GM12878 (cell line): ENCODE results near the gene COL5A1. TPM values are rescaled to one million over a fixed set of nuclear protein-coding genes. Genes with fewer than 3 reads are reported as not detected.

ENCODE experiments used
- ATAC-seq: fragments of 200-7000 bp; cut with Tn5 transposase; 3 replicates; pipeline ENCODE4 v1.9.1; 2020; ENCODE audit warnings: mild to moderate bottlenecking, moderate library complexity
- BruUV-seq: library from RNA; stranded (reverse); fragments of 400-500 nt; replicated peaks from 2 replicates; lab custom pipeline; 2021; lab: Mats Ljungman, UMichigan
- CTCF ChIA-PET: fragments of 300-600 bp; sonication (Branson Sonifier 250); formaldehyde crosslinking; extraction: SDS; loops from one replicate; lab custom pipeline; 2021; ENCODE audit warnings: inconsistent platforms; lab: Yijun Ruan, JAX
- POLR2A ChIA-PET: fragments of 350-600 bp; formaldehyde crosslinking; extraction: SDS; loops from one replicate; lab custom pipeline; 2021; ENCODE audit warnings: inconsistent platforms; lab: Charles Lee
- RAD21 ChIA-PET: fragments of 300-600 bp; sonication (Branson Sonifier 250); formaldehyde crosslinking; loops from one replicate; lab custom pipeline; 2023; ENCODE audit warnings: antibody characterized with exemption; ENCODE audit not compliant: unreplicated experiment; lab: Charles Lee
- SMC1A ChIA-PET: fragments of 300-600 bp; sonication (Branson Sonifier 250); formaldehyde crosslinking; loops from one replicate; lab custom pipeline; 2023; ENCODE audit not compliant: unreplicated experiment, uncharacterized antibody; lab: Charles Lee
- DNase-seq: peaks from one replicate; pipeline ENCODE4 v3.0.0-alpha.2; 2011; ENCODE audit warnings: low read depth, low spot score
- FAIRE-seq: peaks from 3 replicates; lab custom pipeline; 2011; peaks lifted over from hg19 to GRCh38; lab: Jason Lieb, UNC
- H2AFZ ChIP-seq: 2 replicates; pipeline ENCODE4 v1.6.0; 2011; ENCODE audit warnings: low read depth, low read length, control low read depth; ENCODE audit not compliant: control insufficient read depth
- H3K27ac ChIP-seq: 2 replicates; pipeline ENCODE4 v1.5.1; 2011; ENCODE audit warnings: control low read depth; ENCODE audit not compliant: control insufficient read depth, insufficient read depth
- H3K27me3 ChIP-seq, 2 experiments: replicated peaks in 1 of 2; 2 replicates each; pipeline versions ENCODE4 v1.6.0 to v1.6.1; 2011; ENCODE audit warnings: low read length in 1 of 2; ENCODE audit not compliant: control insufficient read depth in 2 of 2, insufficient read depth in 2 of 2
- H3K36me3 ChIP-seq, 2 experiments: 2 replicates each; pipeline ENCODE4 v1.5.1; 2011; ENCODE audit warnings: low read length in 1 of 2; ENCODE audit not compliant: control insufficient read depth in 2 of 2, insufficient read depth in 2 of 2
- H3K4me1 ChIP-seq: 2 replicates; pipeline ENCODE4 v1.6.1; 2011; ENCODE audit warnings: mild to moderate bottlenecking, low read length, moderate library complexity, mixed read lengths; ENCODE audit not compliant: control insufficient read depth, insufficient read depth
- H3K4me2 ChIP-seq: 2 replicates; pipeline ENCODE4 v1.6.0; 2011; ENCODE audit warnings: control low read depth; ENCODE audit not compliant: control insufficient read depth, insufficient read depth
- H3K4me3 ChIP-seq: fragments of 200-600 bp; sonication (generic); 2 replicates; pipeline ENCODE4 v1.5.1; 2016
- H3K79me2 ChIP-seq: 2 replicates; pipeline ENCODE4 v1.6.0; 2011; ENCODE audit warnings: low read length; ENCODE audit not compliant: control insufficient read depth, insufficient read depth
- H3K9ac ChIP-seq: 2 replicates; pipeline ENCODE4 v1.8.0; 2011; ENCODE audit warnings: low read length, control low read depth, mixed read lengths; ENCODE audit not compliant: control insufficient read depth, insufficient read depth
- H3K9me3 ChIP-seq: replicated peaks from 3 replicates; pipeline ENCODE4 v1.5.1; 2011; ENCODE audit warnings: mild to moderate bottlenecking, low read length; ENCODE audit not compliant: control insufficient read depth, insufficient read depth
- H4K20me1 ChIP-seq: 2 replicates; pipeline ENCODE4 v1.6.0; 2011; ENCODE audit not compliant: control insufficient read depth, insufficient read depth
- ASH2L ChIP-seq: fragments of 300-600, 200-600 bp; sonication (generic); IDR thresholded peaks from 2 replicates; pipeline ENCODE4 v1.6.1; 2017; ENCODE audit warnings: low read depth, mild to moderate bottlenecking, borderline replicate concordance
- CEBPZ ChIP-seq: fragments of 150-350 bp; IDR thresholded peaks from 2 replicates; pipeline ENCODE4 v1.6.1; 2016; ENCODE audit warnings: low read depth, low read length
- NRF1 ChIP-seq: conservative IDR thresholded peaks from 2 replicates; pipeline ENCODE4 v1.6.1; 2011; ENCODE audit warnings: mild to moderate bottlenecking, low read depth, low read length, improper control_type of control experiment
- POLR2AphosphoS5 ChIP-seq: IDR thresholded peaks from 2 replicates; pipeline ENCODE4 v1.6.1; 2011; ENCODE audit warnings: mild to moderate bottlenecking, low read length, inconsistent platforms
- RAD21 ChIP-seq: IDR thresholded peaks from 2 replicates; pipeline ENCODE4 v1.6.1; 2011; ENCODE audit warnings: mild to moderate bottlenecking, low read depth, low read length, moderate library complexity; ENCODE audit not compliant: insufficient read depth
- TBL1XR1 ChIP-seq: IDR thresholded peaks from 2 replicates; pipeline ENCODE4 v1.6.1; 2012; ENCODE audit warnings: low read depth, low read length, improper control_type of control experiment
- ZBED1 ChIP-seq: IDR thresholded peaks from 2 replicates; pipeline ENCODE4 v1.6.1; 2016; ENCODE audit warnings: borderline replicate concordance
- WGBS: methylation state at CpG from one replicate; pipeline ENCODE4 v1.1.6; 2016; ENCODE audit warnings: low lambda C conversion rate; ENCODE audit not compliant: insufficient replicate concordance, insufficient coverage; ENCODE audit errors: missing lambda C conversion rate; 5-methylcytosine and 5-hydroxymethylcytosine counted together
- in situ Hi-C: fragments of 300-500 bp; cut with MboI; formaldehyde crosslinking; loops from 9 replicates; pipeline ENCODE4 v1.14.3; 2018; ENCODE audit warnings: mixed read lengths
- intact Hi-C: fragments of 100-400 bp; cut with micrococcal nuclease; formaldehyde crosslinking; loops from one replicate; pipeline ENCODE4 v1.14.2; 2022; ENCODE audit not compliant: unreplicated experiment
- polyA plus RNA-seq, 11 experiments: library from polyadenylated mRNA; depleted of rRNA in 4 of 11; unstranded in 6 of 11; stranded (reverse) in 5 of 11; fragments of >200 nt; fragmentation: Nextera tagmentation in 4 of 11; fragmentation: Illumina TruSeq in 1 of 11; extraction: Ambion mirVana in 4 of 11; extraction: Trizol in 1 of 11; gene quantifications; 1 replicate in 1 of 11; 2 replicates in 10 of 11; pipeline versions ENCODE4 v1.2.1 to v1.2.3, GENCODE V29; 2011 to 2016; ENCODE audit warnings: inconsistent platforms in 2 of 11, missing spikeins in 2 of 11, low read depth in 1 of 11
- total RNA-seq, 4 experiments: library from RNA; depleted of rRNA in 3 of 4; stranded (reverse); fragments of >200 nt in 3 of 4; fragmentation: Illumina TruSeq in 1 of 4; extraction: Trizol in 1 of 4; gene quantifications; 2 replicates each; pipeline versions ENCODE4 v1.2.1 to v1.2.3, GENCODE V29; 2013 to 2021
- TF ChIP-seq, protein P1 (sequence below): IDR thresholded peaks from 2 replicates; pipeline ENCODE4 v1.6.1; 2011; ENCODE audit warnings: low read depth, mild to moderate bottlenecking, low read length, moderate library complexity, borderline replicate concordance; ENCODE audit errors: extremely low read depth

COL5A1 gene
- total and polyA plus RNA-seq, 10 of the 15 experiments (the other 5 are each of a cell fraction or from before 2014, with no cell fraction given), result under 0.01 to 0.15 (median 0.13) TPM; not detected in 4

- TF ChIP-seq, protein P1, sequence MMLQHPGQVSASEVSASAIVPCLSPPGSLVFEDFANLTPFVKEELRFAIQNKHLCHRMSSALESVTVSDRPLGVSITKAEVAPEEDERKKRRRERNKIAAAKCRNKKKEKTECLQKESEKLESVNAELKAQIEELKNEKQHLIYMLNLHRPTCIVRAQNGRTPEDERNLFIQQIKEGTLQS, result no peak
- no peak for TF ChIP-seq RAD21
- no peak for TF ChIP-seq ZBED1
- no peak for TF ChIP-seq CEBPZ
- no peak for TF ChIP-seq NRF1
These were observed 45.3 kb downstream of the COL5A1 start (continued) for GRCh38 chr9:134686896-134687295.

DNA sequence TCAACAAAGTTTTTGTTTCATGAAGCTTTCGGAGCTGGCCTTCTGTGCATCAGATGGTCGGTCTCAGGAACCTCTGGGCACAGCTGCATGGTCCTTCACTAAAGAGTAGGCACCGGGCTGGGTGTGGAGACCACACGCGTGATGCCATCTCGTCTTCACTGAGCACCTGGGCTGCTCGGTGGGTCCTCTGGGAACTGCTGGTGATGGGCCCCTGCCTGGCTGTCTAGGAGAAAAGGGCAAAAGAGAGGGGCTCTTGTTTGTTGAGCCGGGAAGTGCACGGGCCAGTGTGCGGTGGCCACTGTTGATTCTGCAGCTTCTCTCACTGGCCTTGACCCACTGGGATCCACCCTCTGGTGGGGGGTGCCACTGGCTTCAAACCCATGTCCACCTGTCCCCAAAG lies 46.0 kb downstream of the COL5A1 start:
- no peaks in the 10 kb centered on the region for H3K4me1 ChIP-seq
- no peaks in the 10 kb centered on the region for H4K20me1 ChIP-seq
- in situ Hi-C loops (no loop called here), intact Hi-C loops (no loop called here)
- ChIA-PET POLR2A (interaction anchor here (0.6 kb wide), 1 partner anchor 1265 kb away, joined by 6 read pairs; no protein-coding TSS in a partner anchor), SMC1A (no interaction called here), CTCF (no interaction called here), RAD21 (no interaction called here)
- TF ChIP-seq POLR2AphosphoS5 (no peak), ASH2L (no peak), TBL1XR1 (no peak)
- ATAC-seq (no peak), FAIRE-seq (no peak), DNase-seq (no peak)
- no peak overlapping the region for H2AFZ ChIP-seq
- 39% methylated on average over 10 of the region's 10 CpGs for WGBS
- no peaks in the 10 kb centered on the region; the same call in 2 of the 3 replicates for H3K9me3 ChIP-seq
- no peaks in the 10 kb centered on the region for H3K36me3 ChIP-seq
- no peak overlapping the region for H3K27ac ChIP-seq
- H3K4me3 ChIP-seq, result no peak overlapping the region
- BruUV-seq, result no TSS peak
- no peak overlapping the region for H3K4me2 ChIP-seq
- no peak overlapping the region for H3K9ac ChIP-seq
- H3K27me3 ChIP-seq, result peaks cover 0 to 2% of the 10 kb centered on the region in 2 experiments; a peak in 2 of 4 replicates
- H3K79me2 ChIP-seq, result no peaks in the 10 kb centered on the region
